Placental pericyte (primary cell): ENCODE measurements around the gene ZNF391. TPM values are rescaled to one million over a fixed set of nuclear protein-coding genes. Genes with fewer than 3 reads are reported as not detected.

Source experiments
- small RNA-seq: library from RNA; depleted of rRNA; stranded (forward); fragments of <200 nt; gene quantifications from one replicate; pipeline ENCODE3, GENCODE V24; 2012; ENCODE audit warnings: low replicate concordance
- total RNA-seq: library from RNA; depleted of rRNA; stranded (reverse); fragments of >200 nt; gene quantifications from 2 replicates; pipeline ENCODE4 v1.2.3, GENCODE V29; 2012

Gene ZNF391
- under 0.01 and 0.14 TPM in 2 replicates for total RNA-seq

GRCh38 chr6:27388293-27389197 lies at the start of gene ZNF391:
Gene ZNF391, plus strand, starts transcription at chr6:27388759. Its CDS starts 11,612 bp downstream, at chr6:27400371.

Small RNA genes lying within 50 kb of the gene (small RNA-seq; reads per million reads assigned to genes)
- not detected for gene MCFD2P1

Other genes starting within 250 kb of the ZNF391 start
- gene PRSS16, start 141.1 kb upstream of the ZNF391 start, total RNA-seq = not detected in 2 replicates
- not detected in 2 replicates for gene POM121L2, start 76.5 kb upstream of the ZNF391 start, total RNA-seq
- 5.7 TPM in 2 replicates for gene ZNF184, start 84.3 kb downstream of the ZNF391 start, total RNA-seq